H9 (cell line): ENCODE results near the gene SYF2. TPM values are rescaled to one million over a fixed set of nuclear protein-coding genes. Genes with fewer than 3 reads are reported as not detected.

Experiments used
- DNase-seq: peaks from one replicate; pipeline ENCODE4 v3.0.0-alpha.2; 2017
- H2AFZ ChIP-seq: one replicate; pipeline ENCODE4 v1.6.1; 2013; ENCODE audit warnings: mild to moderate bottlenecking, low read length, control low read depth, moderate library complexity
- H2AK5ac ChIP-seq: 2 replicates; pipeline ENCODE4 v1.6.1; 2013; ENCODE audit warnings: low read length, control low read depth, mixed read lengths; ENCODE audit not compliant: insufficient read length
- H2BK120ac ChIP-seq: one replicate; pipeline ENCODE4 v1.6.1; 2013; ENCODE audit warnings: low read depth, mild to moderate bottlenecking, low read length, control low read depth, inconsistent platforms; ENCODE audit not compliant: poor library complexity, severe bottlenecking
- H2BK12ac ChIP-seq: 2 replicates; pipeline ENCODE4 v1.6.1; 2013; ENCODE audit warnings: low read length, control low read depth, mixed read lengths, low read depth; ENCODE audit not compliant: insufficient read length
- H2BK15ac ChIP-seq: 2 replicates; pipeline ENCODE4 v1.6.1; 2013; ENCODE audit warnings: low read depth, low read length, control low read depth
- H2BK20ac ChIP-seq: one replicate; pipeline ENCODE4 v1.6.1; 2013; ENCODE audit warnings: low read depth, mild to moderate bottlenecking, low read length, control low read depth, inconsistent platforms; ENCODE audit not compliant: poor library complexity, severe bottlenecking
- H2BK5ac ChIP-seq: 2 replicates; pipeline ENCODE4 v1.6.1; 2013; ENCODE audit warnings: low read length, control low read depth, mixed read lengths; ENCODE audit not compliant: insufficient read length
- H3K14ac ChIP-seq: 2 replicates; pipeline ENCODE4 v1.6.1; 2013; ENCODE audit warnings: low read length, control low read depth; ENCODE audit not compliant: insufficient read depth
- H3K18ac ChIP-seq: 2 replicates; pipeline ENCODE4 v1.6.1; 2013; ENCODE audit warnings: low read depth, mild to moderate bottlenecking, mixed read lengths, low read length, control low read depth; ENCODE audit not compliant: insufficient read length
- H3K23ac ChIP-seq: 2 replicates; pipeline ENCODE4 v1.6.1; 2013; ENCODE audit warnings: low read length, control low read depth, mixed read lengths, low read depth; ENCODE audit not compliant: insufficient read length
- H3K23me2 ChIP-seq: 2 replicates; pipeline ENCODE4 v1.6.1; 2013; ENCODE audit warnings: low read depth, mild to moderate bottlenecking, mixed read lengths, low read length, control low read depth; ENCODE audit not compliant: insufficient read length, poor library complexity, severe bottlenecking
- H3K27ac ChIP-seq: 2 replicates; pipeline ENCODE4 v1.5.1; 2013; ENCODE audit warnings: low read length, control low read depth, mixed read lengths, low read depth; ENCODE audit not compliant: insufficient read length
- H3K27me3 ChIP-seq: 2 replicates; pipeline ENCODE4 v1.6.1; 2013; ENCODE audit warnings: low read length, control low read depth, inconsistent platforms; ENCODE audit not compliant: insufficient read depth
- H3K4ac ChIP-seq: 2 replicates; pipeline ENCODE4 v1.6.1; 2013; ENCODE audit warnings: low read depth, mild to moderate bottlenecking, control low read depth, inconsistent platforms, low read length, moderate library complexity
- H3K4me1 ChIP-seq: 2 replicates; pipeline ENCODE4 v1.6.1; 2013; ENCODE audit warnings: low read length, control low read depth, inconsistent platforms; ENCODE audit not compliant: insufficient read depth
- H3K4me2 ChIP-seq: 2 replicates; pipeline ENCODE4 v1.6.1; 2013; ENCODE audit warnings: low read length, control low read depth, mixed read lengths; ENCODE audit not compliant: insufficient read length, insufficient read depth
- H3K56ac ChIP-seq: 2 replicates; pipeline ENCODE4 v1.6.1; 2013; ENCODE audit warnings: low read depth, mild to moderate bottlenecking, mixed read lengths, low read length, control low read depth; ENCODE audit not compliant: insufficient read length
- H3K79me1 ChIP-seq: 2 replicates; pipeline ENCODE4 v1.6.1; 2013; ENCODE audit warnings: low read depth, mild to moderate bottlenecking, moderate library complexity, low read length, control low read depth, inconsistent platforms; ENCODE audit not compliant: insufficient read depth, poor library complexity, severe bottlenecking
- H3K79me2 ChIP-seq: 2 replicates; pipeline ENCODE4 v1.6.1; 2013; ENCODE audit warnings: low read length, control low read depth, inconsistent platforms; ENCODE audit not compliant: insufficient read depth
- H3K9ac ChIP-seq: 2 replicates; pipeline ENCODE4 v1.6.1; 2013; ENCODE audit warnings: low read length, control low read depth, mixed read lengths; ENCODE audit not compliant: insufficient read length; ENCODE audit errors: extremely low read depth
- H3K9me3 ChIP-seq: one replicate; pipeline ENCODE4 v1.6.1; 2013; ENCODE audit warnings: low read depth, low read length, inconsistent platforms; ENCODE audit not compliant: control insufficient read depth
- H3T11ph ChIP-seq: one replicate; pipeline ENCODE4 v1.6.1; 2013; ENCODE audit warnings: mild to moderate bottlenecking, low read length, control low read depth, inconsistent platforms
- H4K20me1 ChIP-seq: one replicate; pipeline ENCODE4 v1.6.1; 2013; ENCODE audit not compliant: control insufficient read depth, insufficient read length, insufficient read depth
- H4K5ac ChIP-seq: 2 replicates; pipeline ENCODE4 v1.6.1; 2013; ENCODE audit warnings: low read depth, mild to moderate bottlenecking, mixed read lengths, low read length, control low read depth; ENCODE audit not compliant: insufficient read length
- H4K8ac ChIP-seq: replicated peaks from 2 replicates; pipeline ENCODE4 v1.6.1; 2013; ENCODE audit warnings: low read length, control low read depth, mixed read lengths, low read depth; ENCODE audit not compliant: insufficient read length
- H4K91ac ChIP-seq: 2 replicates; pipeline ENCODE4 v1.6.1; 2013; ENCODE audit warnings: low read depth, mild to moderate bottlenecking, moderate library complexity, mixed read lengths, low read length, control low read depth; ENCODE audit not compliant: insufficient read length
- H3K27ac Mint-ChIP-seq, 3 experiments: 2 replicates in 2 of 3; 3 replicates in 1 of 3; pipeline ENCODE4 v1.8.0; 2020 to 2021; ENCODE audit warnings: mixed read lengths in 3 of 3, mild to moderate bottlenecking in 1 of 3, moderate library complexity in 1 of 3
- H3K27me3 Mint-ChIP-seq: 2 replicates; pipeline ENCODE4 v1.8.0; 2021; ENCODE audit warnings: low read depth, mild to moderate bottlenecking, moderate library complexity, mixed read lengths
- H3K36me3 Mint-ChIP-seq, 3 experiments: 2 replicates in 2 of 3; 3 replicates in 1 of 3; pipeline ENCODE4 v1.8.0; 2020 to 2021; ENCODE audit warnings: low read depth in 3 of 3, mixed read lengths in 3 of 3; ENCODE audit not compliant: insufficient read depth in 1 of 3
- H3K4me1 Mint-ChIP-seq, 2 experiments: 2 replicates each; pipeline ENCODE4 v1.8.0; 2020; ENCODE audit warnings: mixed read lengths in 2 of 2
- H3K4me3 Mint-ChIP-seq, 2 experiments: 2 replicates in 1 of 2; 3 replicates in 1 of 2; pipeline ENCODE4 v1.8.0; 2020 to 2021; ENCODE audit warnings: mild to moderate bottlenecking in 2 of 2, mixed read lengths in 2 of 2, moderate library complexity in 1 of 2
- H3K9me3 Mint-ChIP-seq, 2 experiments: 2 replicates in 1 of 2; 3 replicates in 1 of 2; pipeline ENCODE4 v1.8.0; 2020; ENCODE audit warnings: mild to moderate bottlenecking in 2 of 2, mixed read lengths in 2 of 2, moderate library complexity in 1 of 2
- WGBS: extraction: QIAGEN DNeasy Blood & Tissue Kit; methylation state at CpG from one replicate; pipeline ENCODE4 v1.1.7; 2013; ENCODE audit warnings: missing lambda C conversion rate, low lambda C conversion rate, mixed read lengths; ENCODE audit not compliant: insufficient read length; ENCODE audit errors: extremely low coverage; 5-methylcytosine and 5-hydroxymethylcytosine counted together
- total RNA-seq: library from RNA; stranded (reverse); gene quantifications from 2 replicates; pipeline ENCODE4 v1.2.1, GENCODE V29; 2021
- TF ChIP-seq, protein P1 (sequence below): fragments of 200-600 bp; sonication (generic); conservative IDR thresholded peaks from 3 replicates; pipeline ENCODE4 v1.8.0; 2021; ENCODE audit warnings: antibody characterized with exemption, mild to moderate bottlenecking

The SYF2 gene
- total RNA-seq, 1 experiment from 2014 or later: 36.5 TPM

DNA sequence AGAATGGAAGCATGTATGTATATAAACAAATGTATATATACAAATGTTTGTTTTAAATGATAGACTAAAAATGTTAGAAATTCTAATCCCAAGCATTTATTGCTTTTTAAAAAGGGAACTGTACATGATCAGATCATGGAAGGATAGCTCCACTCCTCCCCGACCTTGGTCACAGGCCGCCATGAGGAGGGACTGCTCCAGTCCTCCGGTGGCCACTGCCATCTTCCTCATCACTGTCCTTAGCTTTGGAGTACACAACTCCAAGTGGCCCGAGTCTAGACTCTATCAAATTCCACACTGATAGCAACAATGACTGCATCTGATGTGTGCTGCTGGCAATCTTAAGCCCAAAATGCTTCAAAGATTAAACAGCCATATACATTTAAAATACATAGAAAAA lies 9.7 kb downstream of the SYF2 start:
- no peaks in the 10 kb centered on the region for H3K79me2 ChIP-seq
- H4K8ac ChIP-seq: no peak overlapping the region
- no peak overlapping the region for H3K4me2 ChIP-seq
- no peaks in the 10 kb centered on the region for H3K9me3 Mint-ChIP-seq
- H3K14ac ChIP-seq: no peak overlapping the region
- no peak overlapping the region for H3K9ac ChIP-seq
- H3K4me1 ChIP-seq: no peaks in the 10 kb centered on the region
- H3K4ac ChIP-seq: no peak overlapping the region
- no peak overlapping the region for H2AK5ac ChIP-seq
- no CpG with 5 or more reads among the region's 4 CpGs for WGBS
- no peak overlapping the region for H2BK5ac ChIP-seq
- no peak overlapping the region for H4K91ac ChIP-seq
- H3K56ac ChIP-seq: no peak overlapping the region
- H4K5ac ChIP-seq: no peak overlapping the region
- peaks cover 13 to 57% (median 51%) of the 10 kb centered on the region in 3 experiments; a peak in 6 of 7 replicates for H3K36me3 Mint-ChIP-seq
- H3K27ac ChIP-seq: no peak overlapping the region
- H2AFZ ChIP-seq: no peak overlapping the region
- H3K23ac ChIP-seq: no peak overlapping the region
- H3K79me1 ChIP-seq: no peaks in the 10 kb centered on the region
- no peak for DNase-seq
- no peak overlapping the region for H3K18ac ChIP-seq
- TF ChIP-seq, protein P1, sequence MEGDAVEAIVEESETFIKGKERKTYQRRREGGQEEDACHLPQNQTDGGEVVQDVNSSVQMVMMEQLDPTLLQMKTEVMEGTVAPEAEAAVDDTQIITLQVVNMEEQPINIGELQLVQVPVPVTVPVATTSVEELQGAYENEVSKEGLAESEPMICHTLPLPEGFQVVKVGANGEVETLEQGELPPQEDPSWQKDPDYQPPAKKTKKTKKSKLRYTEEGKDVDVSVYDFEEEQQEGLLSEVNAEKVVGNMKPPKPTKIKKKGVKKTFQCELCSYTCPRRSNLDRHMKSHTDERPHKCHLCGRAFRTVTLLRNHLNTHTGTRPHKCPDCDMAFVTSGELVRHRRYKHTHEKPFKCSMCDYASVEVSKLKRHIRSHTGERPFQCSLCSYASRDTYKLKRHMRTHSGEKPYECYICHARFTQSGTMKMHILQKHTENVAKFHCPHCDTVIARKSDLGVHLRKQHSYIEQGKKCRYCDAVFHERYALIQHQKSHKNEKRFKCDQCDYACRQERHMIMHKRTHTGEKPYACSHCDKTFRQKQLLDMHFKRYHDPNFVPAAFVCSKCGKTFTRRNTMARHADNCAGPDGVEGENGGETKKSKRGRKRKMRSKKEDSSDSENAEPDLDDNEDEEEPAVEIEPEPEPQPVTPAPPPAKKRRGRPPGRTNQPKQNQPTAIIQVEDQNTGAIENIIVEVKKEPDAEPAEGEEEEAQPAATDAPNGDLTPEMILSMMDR: no peak
- H3K27me3 ChIP-seq: no peaks in the 10 kb centered on the region
- H3K27me3 Mint-ChIP-seq: no peaks in the 10 kb centered on the region
- no peaks in the 10 kb centered on the region for H3K23me2 ChIP-seq
- H2BK20ac ChIP-seq: no peak overlapping the region
- H2BK15ac ChIP-seq: no peak overlapping the region
- no peak overlapping the region for H2BK120ac ChIP-seq
- H3T11ph ChIP-seq: no peak overlapping the region
- H3K4me1 Mint-ChIP-seq: no peaks in the 10 kb centered on the region
- H2BK12ac ChIP-seq: no peak overlapping the region
- H4K20me1 ChIP-seq: no peaks in the 10 kb centered on the region
- H3K9me3 ChIP-seq: no peaks in the 10 kb centered on the region
- H3K27ac Mint-ChIP-seq: no peak overlapping the region
- no peak overlapping the region for H3K4me3 Mint-ChIP-seq
